ENCODE results near the gene PCDH12.

PCDH12 gene

DNA sequence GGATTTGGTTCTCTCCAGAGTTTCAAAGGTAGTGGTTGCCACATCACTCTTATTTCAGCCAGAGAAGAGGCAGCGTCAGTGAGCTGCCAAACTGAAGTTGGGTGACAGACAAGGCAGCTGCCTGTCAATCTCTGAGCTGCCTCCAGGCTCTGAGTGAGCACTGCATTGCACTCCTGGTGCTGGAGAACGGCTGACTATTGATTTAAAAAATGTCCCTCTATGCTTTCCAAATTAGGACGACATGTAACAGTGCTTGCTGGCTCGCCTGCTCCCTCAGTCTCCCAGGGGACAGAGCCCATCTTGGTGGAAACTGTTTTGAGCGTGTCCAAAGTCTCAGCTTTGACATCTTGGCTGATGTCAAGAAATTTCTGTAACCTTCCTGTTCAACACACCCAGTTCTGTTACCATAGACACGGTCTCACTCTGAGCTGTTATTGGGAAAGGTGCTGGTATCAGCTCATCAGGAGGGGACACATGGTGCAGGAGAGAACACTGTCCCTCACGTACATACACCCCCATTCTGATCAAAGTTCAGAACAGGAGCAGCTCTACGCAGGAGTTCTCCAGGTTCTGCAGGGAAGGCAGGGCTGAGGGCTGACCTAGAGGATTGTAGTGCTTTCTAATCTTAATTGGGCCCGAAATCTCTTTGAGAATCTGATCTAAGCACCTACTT, 15.7 kb downstream of the PCDH12 start:
- TF ChIP-seq, protein P1, sequence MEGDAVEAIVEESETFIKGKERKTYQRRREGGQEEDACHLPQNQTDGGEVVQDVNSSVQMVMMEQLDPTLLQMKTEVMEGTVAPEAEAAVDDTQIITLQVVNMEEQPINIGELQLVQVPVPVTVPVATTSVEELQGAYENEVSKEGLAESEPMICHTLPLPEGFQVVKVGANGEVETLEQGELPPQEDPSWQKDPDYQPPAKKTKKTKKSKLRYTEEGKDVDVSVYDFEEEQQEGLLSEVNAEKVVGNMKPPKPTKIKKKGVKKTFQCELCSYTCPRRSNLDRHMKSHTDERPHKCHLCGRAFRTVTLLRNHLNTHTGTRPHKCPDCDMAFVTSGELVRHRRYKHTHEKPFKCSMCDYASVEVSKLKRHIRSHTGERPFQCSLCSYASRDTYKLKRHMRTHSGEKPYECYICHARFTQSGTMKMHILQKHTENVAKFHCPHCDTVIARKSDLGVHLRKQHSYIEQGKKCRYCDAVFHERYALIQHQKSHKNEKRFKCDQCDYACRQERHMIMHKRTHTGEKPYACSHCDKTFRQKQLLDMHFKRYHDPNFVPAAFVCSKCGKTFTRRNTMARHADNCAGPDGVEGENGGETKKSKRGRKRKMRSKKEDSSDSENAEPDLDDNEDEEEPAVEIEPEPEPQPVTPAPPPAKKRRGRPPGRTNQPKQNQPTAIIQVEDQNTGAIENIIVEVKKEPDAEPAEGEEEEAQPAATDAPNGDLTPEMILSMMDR (IDR thresholded peaks at IDR 0.05; ENCODE audit: low read depth, low read length, missing control alignments), result no peak
- in situ Hi-C loops (cut with HindIII; ENCODE audit: low sequenced_read_pairs), result no loop called here
- no peak for DNase-seq (ENCODE audit: low read depth)
- no peak overlapping the region for H3K4me3 ChIP-seq (ENCODE audit: low read depth, low read length)

DNA sequence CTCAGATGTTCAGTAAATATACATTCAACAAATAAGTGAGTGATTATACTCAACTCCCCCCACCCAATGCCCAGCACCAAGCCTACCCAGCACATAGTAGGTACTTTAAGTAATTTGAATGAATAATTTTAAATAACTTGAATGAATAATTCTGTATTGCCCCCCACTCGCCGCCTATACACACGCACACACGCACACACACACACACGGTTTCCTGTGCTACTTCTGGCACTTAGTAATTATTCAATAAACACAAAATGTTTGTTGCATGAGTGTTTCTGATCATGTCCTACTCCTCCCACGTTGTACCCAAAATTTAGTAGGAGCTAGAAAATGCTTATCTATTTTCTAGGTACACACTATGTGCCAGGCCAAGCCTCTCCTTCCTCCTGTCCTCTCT, 16.2 kb downstream of the PCDH12 start:
- H3K4me3 ChIP-seq (ENCODE audit: low read depth, low read length), result no peak overlapping the region
- no peak for DNase-seq (ENCODE audit: low read depth)
- TF ChIP-seq, protein P1 (IDR thresholded peaks at IDR 0.05; ENCODE audit: low read depth, low read length, missing control alignments), result no peak
- in situ Hi-C loops (cut with HindIII; ENCODE audit: low sequenced_read_pairs), result no loop called here

DNA sequence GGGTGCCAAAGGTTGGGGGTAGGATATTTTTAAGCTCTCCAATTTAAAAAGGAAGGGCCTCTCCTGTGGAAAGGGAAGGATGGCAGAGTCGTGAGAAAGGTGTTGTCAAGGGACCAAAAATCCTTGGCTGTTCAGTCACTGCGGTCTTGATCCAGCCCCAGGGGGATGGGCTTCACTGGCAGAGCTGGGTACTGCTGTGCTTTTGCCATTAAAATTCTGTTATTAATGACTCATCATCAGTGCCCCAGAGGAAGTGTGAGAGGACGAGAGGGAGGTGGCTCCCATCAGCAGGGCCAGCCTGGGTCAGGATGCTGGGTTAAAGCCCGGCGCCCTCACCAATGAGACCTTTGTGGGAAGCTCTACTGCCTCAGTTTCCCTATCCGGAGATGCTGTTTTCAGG, 16.7 kb downstream of the PCDH12 start:
- peak; percentile 23 for DNase-seq (ENCODE audit: low read depth)
- TF ChIP-seq, protein P1 (IDR thresholded peaks at IDR 0.05; ENCODE audit: low read depth, low read length, missing control alignments), result no peak
- H3K4me3 ChIP-seq (ENCODE audit: low read depth, low read length), result no peak overlapping the region
- in situ Hi-C loops (cut with HindIII; ENCODE audit: low sequenced_read_pairs), result no loop called here

DNA sequence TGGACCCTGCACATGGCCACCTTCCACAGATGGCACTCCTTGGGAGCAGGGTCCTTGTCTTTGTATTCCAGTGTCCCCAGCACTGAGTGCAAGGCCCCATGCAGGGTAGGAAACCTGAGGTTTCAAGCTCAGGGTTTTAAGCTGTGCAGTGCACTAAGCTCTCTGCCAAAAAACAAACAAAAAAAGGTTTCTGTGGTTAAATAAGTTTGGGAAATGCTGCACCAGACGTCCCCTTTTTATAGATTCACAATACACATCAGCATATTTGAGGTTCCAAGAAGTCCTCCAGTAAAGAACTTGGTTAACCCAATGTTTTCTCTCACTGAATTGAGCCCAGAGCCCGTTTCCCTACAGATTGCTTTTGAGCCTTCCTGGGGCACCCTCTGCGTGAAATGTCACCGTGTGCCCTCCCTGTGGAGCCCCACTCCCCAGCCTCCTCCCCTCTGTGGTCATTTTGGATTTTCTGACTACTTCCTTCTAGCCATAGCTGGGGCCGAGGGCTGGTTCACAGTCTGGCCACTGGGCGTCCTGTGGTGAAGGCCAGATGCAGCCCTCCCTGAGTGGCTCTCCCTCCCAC, 17.2 kb downstream of the PCDH12 start:
- in situ Hi-C loops (cut with HindIII; ENCODE audit: low sequenced_read_pairs), result no loop called here
- DNase-seq (ENCODE audit: low read depth), result peak; percentile 87
- TF ChIP-seq, protein P1 (IDR thresholded peaks at IDR 0.05; ENCODE audit: low read depth, low read length, missing control alignments), result peak; percentile 29
- H3K4me3 ChIP-seq (ENCODE audit: low read depth, low read length), result no peak overlapping the region

DNA sequence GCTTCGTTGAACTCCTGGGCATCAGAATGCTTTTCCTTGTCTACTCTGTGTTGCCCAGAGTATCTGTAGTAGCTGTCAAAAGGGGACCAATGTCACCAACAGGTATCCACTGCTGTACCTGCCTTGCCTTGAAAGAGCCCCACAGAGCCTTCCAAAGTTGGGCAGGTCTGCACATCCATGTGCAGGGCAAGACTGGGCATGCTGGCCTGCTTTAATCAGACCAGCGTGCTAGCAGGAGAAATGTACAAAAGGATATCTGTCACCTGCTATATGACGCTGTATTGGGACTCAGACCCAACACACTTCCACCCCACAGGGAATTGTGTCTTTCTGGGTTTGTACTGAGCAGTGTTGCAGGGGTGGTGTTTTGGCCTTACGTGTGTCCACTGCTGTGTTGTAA, 22.5 kb downstream of the PCDH12 start:
- in situ Hi-C loops (cut with HindIII; ENCODE audit: low sequenced_read_pairs), result no loop called here
- DNase-seq (ENCODE audit: low read depth), result no peak
- H3K4me3 ChIP-seq (ENCODE audit: low read depth, low read length), result no peak overlapping the region
- TF ChIP-seq, protein P1 (IDR thresholded peaks at IDR 0.05; ENCODE audit: low read depth, low read length, missing control alignments), result no peak

DNA sequence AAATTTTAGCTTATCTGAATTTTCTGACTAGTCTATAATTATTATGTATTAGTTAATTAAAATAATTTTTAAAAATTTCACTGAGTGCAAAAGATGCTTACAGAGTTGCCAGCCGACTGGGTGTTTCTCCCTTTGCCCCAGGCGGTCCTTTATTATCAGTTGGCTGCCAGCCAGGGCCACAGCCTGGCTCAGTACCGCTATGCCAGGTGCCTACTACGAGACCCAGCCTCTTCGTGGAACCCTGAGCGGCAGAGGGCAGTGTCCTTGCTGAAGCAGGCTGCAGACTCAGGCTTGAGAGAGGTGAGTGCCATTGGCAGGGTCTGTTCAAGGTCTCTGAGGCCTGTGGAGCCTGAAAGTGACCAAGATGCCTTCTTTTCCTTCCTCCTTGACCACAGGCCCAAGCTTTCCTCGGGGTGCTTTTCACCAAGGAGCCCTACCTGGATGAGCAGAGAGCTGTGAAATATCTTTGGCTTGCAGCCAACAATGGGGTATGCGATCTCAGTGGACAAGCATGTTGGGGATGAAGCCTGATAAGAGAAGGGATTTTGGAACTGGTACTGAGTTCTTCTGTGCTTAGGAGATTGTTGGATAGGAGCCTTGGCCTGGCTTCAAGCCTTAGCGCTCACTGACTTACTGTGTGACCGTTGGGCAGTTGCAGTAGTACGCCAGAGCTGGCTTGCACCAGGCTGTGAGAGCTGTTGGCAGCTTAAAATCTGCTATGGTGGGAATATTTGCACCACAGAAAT, 23.7 kb downstream of the PCDH12 start:
- in situ Hi-C loops (cut with HindIII; ENCODE audit: low sequenced_read_pairs), result no loop called here
- no peak overlapping the region for H3K4me3 ChIP-seq (ENCODE audit: low read depth, low read length)
- TF ChIP-seq, protein P1 (IDR thresholded peaks at IDR 0.05; ENCODE audit: low read depth, low read length, missing control alignments), result no peak
- DNase-seq (ENCODE audit: low read depth), result no peak
